Forelimb muscle (tissue), 1 donor: Measurements from ENCODE around the gene PYM1. TPM values are rescaled to one million over a fixed set of nuclear protein-coding genes. Genes with fewer than 3 reads are reported as not detected.

Experiments used
- polyA plus RNA-seq: library from polyadenylated mRNA; unstranded; fragments of 120-200 nt; gene quantifications from one replicate; pipeline ENCODE4 v1.2.1, GENCODE V29; 2013; ENCODE audit not compliant: insufficient read length

The PYM1 gene
- polyA plus RNA-seq, 1 donor, result 17.9 TPM

Other genes starting within 250 kb of the PYM1 start
- 409 TPM for gene ITGA7, start 220.0 kb downstream of the PYM1 start, polyA plus RNA-seq
- gene BLOC1S1, start 211.8 kb downstream of the PYM1 start, polyA plus RNA-seq, result 103 TPM
- gene RDH5, start 207.5 kb downstream of the PYM1 start, polyA plus RNA-seq, result 31.3 TPM
- gene CD63, start 198.9 kb downstream of the PYM1 start, polyA plus RNA-seq, result 770 TPM
- gene GDF11, start 184.8 kb downstream of the PYM1 start, polyA plus RNA-seq, result 17.2 TPM
- gene SARNP, start 110.2 kb downstream of the PYM1 start, polyA plus RNA-seq, result 68.8 TPM
- 15.9 TPM for gene ORMDL2, start 109.9 kb downstream of the PYM1 start, polyA plus RNA-seq
- gene DNAJC14, start 98.3 kb downstream of the PYM1 start, polyA plus RNA-seq, result 20.6 TPM
- 2.7 TPM for gene MMP19, start 85.0 kb downstream of the PYM1 start, polyA plus RNA-seq
- 15.0 TPM for gene DGKA, start 3.3 kb upstream of the PYM1 start, polyA plus RNA-seq
- 1.1 TPM for gene PMEL, start 38.1 kb upstream of the PYM1 start, polyA plus RNA-seq
- gene CDK2, start 38.9 kb upstream of the PYM1 start, polyA plus RNA-seq, result 23.4 TPM
- gene RAB5B, start 46.2 kb upstream of the PYM1 start, polyA plus RNA-seq, result 129 TPM
- gene SUOX, start 69.4 kb upstream of the PYM1 start, polyA plus RNA-seq, result 16.1 TPM
- gene IKZF4, start 93.1 kb upstream of the PYM1 start, polyA plus RNA-seq, result 9.4 TPM
- 69.7 TPM for gene RPS26, start 114.0 kb upstream of the PYM1 start, polyA plus RNA-seq
- gene ERBB3, start 152.3 kb upstream of the PYM1 start, polyA plus RNA-seq, result 187 TPM
- 111 TPM for gene PA2G4, start 176.7 kb upstream of the PYM1 start, polyA plus RNA-seq
- gene RPL41, start 188.7 kb upstream of the PYM1 start, polyA plus RNA-seq, result 5,976 TPM
- 3.6 TPM for gene ZC3H10, start 190.4 kb upstream of the PYM1 start, polyA plus RNA-seq
- 71.4 TPM for gene ESYT1, start 200.4 kb upstream of the PYM1 start, polyA plus RNA-seq
- 905 TPM for gene MYL6B, start 224.7 kb upstream of the PYM1 start, polyA plus RNA-seq
- gene MYL6, start 230.5 kb upstream of the PYM1 start, polyA plus RNA-seq, result 1,230 TPM